HepG2 (cell line): Measurements from ENCODE around the gene NKAIN4. TPM values are rescaled to one million over a fixed set of nuclear protein-coding genes. Genes with fewer than 3 reads are reported as not detected.

Experiments
- ATAD3A ChIP-seq: sonication (generic); formaldehyde crosslinking; IDR thresholded peaks from 2 replicates; pipeline ENCODE4 v1.4.0; 2020; ENCODE audit warnings: missing genetic modification reagents
- ERF ChIP-seq: IDR thresholded peaks from 2 replicates; pipeline ENCODE4 v1.6.1; 2018; ENCODE audit warnings: missing biosample characterization, missing genetic modification reagents
- GATAD1 ChIP-seq: IDR thresholded peaks from 2 replicates; pipeline ENCODE4 v1.6.1; 2016; ENCODE audit warnings: missing genetic modification reagents, missing compliant biosample characterization
- HES4 ChIP-seq: sonication (generic); formaldehyde crosslinking; IDR thresholded peaks from 2 replicates; pipeline ENCODE4 v1.9.0; 2021; ENCODE audit warnings: mild to moderate bottlenecking, missing genetic modification reagents, borderline replicate concordance
- HMGXB4 ChIP-seq, 2 experiments: sonication (generic) in 1 of 2; formaldehyde crosslinking in 1 of 2; IDR thresholded peaks; 2 replicates each; pipeline versions ENCODE4 v1.4.0 to v1.6.1; 2018 to 2020; ENCODE audit warnings: missing genetic modification reagents in 2 of 2, borderline replicate concordance in 1 of 2, low read depth in 1 of 2, mild to moderate bottlenecking in 1 of 2, missing biosample characterization in 1 of 2
- JUND ChIP-seq: sonication (generic); formaldehyde crosslinking; IDR thresholded peaks from 2 replicates; pipeline ENCODE4 v1.8.0; 2022; ENCODE audit warnings: mild to moderate bottlenecking, missing genetic modification reagents
- LCORL ChIP-seq, 2 experiments: fragments of 450-650 bp in 1 of 2; sonication (generic) in 1 of 2; formaldehyde crosslinking in 1 of 2; IDR thresholded peaks; 2 replicates each; pipeline versions ENCODE4 v1.5.0 to v1.6.1; 2017 to 2020; ENCODE audit warnings: antibody characterized with exemption in 1 of 2, missing genetic modification reagents in 1 of 2
- MLX ChIP-seq: IDR thresholded peaks from 2 replicates; pipeline ENCODE4 v1.6.1; 2016
- MXD1 ChIP-seq: sonication (generic); formaldehyde crosslinking; IDR thresholded peaks from 2 replicates; pipeline ENCODE4 v1.4.0; 2020; ENCODE audit warnings: mild to moderate bottlenecking, missing genetic modification reagents
- SAP130 ChIP-seq: IDR thresholded peaks from 2 replicates; pipeline ENCODE4 v1.6.1; 2016; ENCODE audit warnings: low read depth
- ZNF205 ChIP-seq: IDR thresholded peaks from 2 replicates; pipeline ENCODE4 v1.6.1; 2018; ENCODE audit warnings: missing biosample characterization, missing genetic modification reagents
- ZNF260 ChIP-seq: sonication (generic); formaldehyde crosslinking; IDR thresholded peaks from 2 replicates; pipeline ENCODE4 v1.4.0; 2020; ENCODE audit warnings: missing genetic modification reagents, low read depth, mild to moderate bottlenecking, borderline replicate concordance
- ZNF572 ChIP-seq: sonication (generic); formaldehyde crosslinking; IDR thresholded peaks from 2 replicates; pipeline ENCODE4 v1.5.1; 2020; ENCODE audit warnings: mild to moderate bottlenecking, missing genetic modification reagents
- ZNF646 ChIP-seq: sonication (generic); formaldehyde crosslinking; IDR thresholded peaks from 2 replicates; pipeline ENCODE4 v1.9.0; 2021; ENCODE audit warnings: mild to moderate bottlenecking, missing genetic modification reagents
- ZNF768 ChIP-seq: sonication (generic); formaldehyde crosslinking; IDR thresholded peaks from 2 replicates; pipeline ENCODE4 v1.4.0; 2020; ENCODE audit warnings: missing genetic modification reagents
- ZNF776 ChIP-seq: sonication (generic); formaldehyde crosslinking; IDR thresholded peaks from 2 replicates; pipeline ENCODE4 v1.4.0; 2020; ENCODE audit warnings: mild to moderate bottlenecking, missing genetic modification reagents
- polyA plus RNA-seq, 8 experiments: library from polyadenylated mRNA; depleted of rRNA in 3 of 8; stranded (reverse) in 7 of 8; unstranded in 1 of 8; fragments of >200 nt; fragmentation: Illumina TruSeq in 4 of 8; extraction: Trizol in 4 of 8; gene quantifications; 2 replicates each; pipeline versions ENCODE4 v1.2.1 to v1.2.3, GENCODE V29; 2011 to 2016; ENCODE audit warnings: low read depth in 4 of 8, missing spikeins in 1 of 8, mixed read lengths in 1 of 8; ENCODE audit not compliant: insufficient read depth in 1 of 8
- total RNA-seq, 5 experiments: library from RNA; depleted of rRNA; stranded (reverse); fragments of >200 nt; fragmentation: Illumina TruSeq; extraction: Trizol; gene quantifications; 2 replicates each; pipeline ENCODE4 v1.2.3, GENCODE V29; 2016; ENCODE audit warnings: low read depth in 1 of 5

NKAIN4 gene
- total and polyA plus RNA-seq, 2 of the 13 experiments (the other 11 are each of a cell fraction or from before 2014, with no cell fraction given): not detected

GRCh38 chr20:63273635-63274380 lies 19.5 kb upstream of the NKAIN4 start (continued):
- TF ChIP-seq ZNF646 (CRISPR knock-in tag) (no peak), HMGXB4 (CRISPR knock-in tag; IDR thresholded peaks at IDR 0.05; ENCODE audit: borderline replicate concordance in 1 of 2, low read depth in 1 of 2) (0 out of 4 replicates have a peak, but pooled peaks of 1 of the 2 experiments have one; percentile 21), ERF (CRISPR knock-in tag) (peak; percentile 65; the same call in 1 of the 2 replicates), MLX (CRISPR knock-in tag) (peak; percentile 13; the same call in 1 of the 2 replicates), ZNF776 (CRISPR knock-in tag) (peak; percentile 56; the same call in 1 of the 2 replicates), MXD1 (CRISPR knock-in tag) (peak; percentile 54; the same call in 1 of the 2 replicates), ZNF572 (CRISPR knock-in tag) (peak; percentile 72; the same call in 1 of the 2 replicates), ZNF205 (0 out of 2 replicates have a peak, but pooled peaks have one; percentile 21), SAP130 (CRISPR knock-in tag) (peak; percentile 89), ZNF768 (CRISPR knock-in tag) (peak; percentile 19; the same call in 1 of the 2 replicates), LCORL (IDR thresholded peaks at IDR 0.05) (no peak), LCORL (CRISPR knock-in tag; IDR thresholded peaks at IDR 0.05) (peak; percentile 42; the same call in 1 of the 2 replicates), ATAD3A (CRISPR knock-in tag) (0 out of 2 replicates have a peak, but pooled peaks have one; percentile 71), GATAD1 (CRISPR knock-in tag) (peak; percentile 61), JUND (peak; percentile 78; the same call in 1 of the 2 replicates), ZNF260 (CRISPR knock-in tag) (no peak), HES4 (CRISPR knock-in tag) (0 out of 2 replicates have a peak, but pooled peaks have one; percentile 52)
